Fibroblast of upper back skin (primary cell): Measurements from ENCODE around the gene PHF2.
"Not testable (repeated sequence)": the region's sequence is repeated elsewhere in the genome, so short reads cannot be mapped to it uniquely, and the experiment has no call there.

Source experiments
- DNase-seq: peaks from one replicate; pipeline ENCODE4 v3.0.0-alpha.2; 2013

Gene PHF2

DNA sequence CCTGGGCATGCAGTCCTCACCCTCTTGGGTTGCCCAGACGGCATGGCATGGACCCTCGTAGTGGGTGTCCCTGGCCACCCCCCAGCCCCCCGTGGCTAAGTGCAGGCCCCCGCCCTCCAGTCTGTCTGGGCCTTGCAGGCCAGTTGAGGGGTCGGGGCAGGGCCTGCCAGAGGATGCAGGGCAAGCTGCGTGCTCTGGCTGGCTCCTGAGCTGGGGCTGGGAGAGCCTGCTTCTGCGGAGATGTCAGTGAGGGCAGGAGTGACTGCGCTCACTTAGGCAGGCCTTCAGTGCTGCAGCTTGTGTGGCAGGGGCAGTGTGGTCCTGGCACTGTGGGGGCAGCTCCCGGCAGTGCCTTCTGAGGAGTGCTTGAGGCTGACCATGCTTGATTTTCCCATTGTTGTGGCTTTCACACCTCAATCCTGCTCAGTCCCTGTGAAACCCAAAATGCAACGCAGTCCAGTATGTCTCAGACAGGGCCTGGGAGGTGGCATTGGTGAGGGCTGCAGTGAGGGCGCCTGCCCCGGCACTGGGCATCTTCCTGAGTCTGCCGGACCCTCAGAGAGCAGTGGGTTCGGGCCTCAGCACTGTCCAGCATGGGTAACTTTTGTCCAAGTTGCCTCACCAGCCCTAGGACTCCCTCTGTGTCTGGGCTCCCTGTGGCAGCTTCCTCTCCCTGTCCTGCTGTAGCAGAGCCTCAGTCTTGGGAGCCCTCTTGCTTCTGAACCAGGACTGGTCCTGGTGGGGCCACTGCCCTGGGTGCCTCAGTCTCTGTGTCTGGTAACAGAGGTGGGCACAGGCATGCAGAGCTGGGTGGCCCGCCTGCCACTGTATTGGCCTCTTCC, 93.0 kb downstream of the PHF2 start:
- no peak for DNase-seq

DNA sequence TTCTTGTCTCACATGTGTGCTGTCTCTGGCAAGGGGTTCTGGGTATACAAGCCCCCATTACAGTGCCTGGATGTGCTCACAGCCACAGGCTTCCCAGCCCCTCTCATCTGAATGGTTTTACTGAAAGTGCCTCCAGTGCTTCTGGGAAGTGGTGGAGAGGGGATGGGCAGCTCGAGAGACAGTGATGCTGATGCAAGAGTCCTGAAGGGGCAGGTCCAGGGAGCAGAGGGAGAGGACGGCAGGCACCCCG, 93.5 kb downstream of the PHF2 start:
- DNase-seq: no peak

DNA sequence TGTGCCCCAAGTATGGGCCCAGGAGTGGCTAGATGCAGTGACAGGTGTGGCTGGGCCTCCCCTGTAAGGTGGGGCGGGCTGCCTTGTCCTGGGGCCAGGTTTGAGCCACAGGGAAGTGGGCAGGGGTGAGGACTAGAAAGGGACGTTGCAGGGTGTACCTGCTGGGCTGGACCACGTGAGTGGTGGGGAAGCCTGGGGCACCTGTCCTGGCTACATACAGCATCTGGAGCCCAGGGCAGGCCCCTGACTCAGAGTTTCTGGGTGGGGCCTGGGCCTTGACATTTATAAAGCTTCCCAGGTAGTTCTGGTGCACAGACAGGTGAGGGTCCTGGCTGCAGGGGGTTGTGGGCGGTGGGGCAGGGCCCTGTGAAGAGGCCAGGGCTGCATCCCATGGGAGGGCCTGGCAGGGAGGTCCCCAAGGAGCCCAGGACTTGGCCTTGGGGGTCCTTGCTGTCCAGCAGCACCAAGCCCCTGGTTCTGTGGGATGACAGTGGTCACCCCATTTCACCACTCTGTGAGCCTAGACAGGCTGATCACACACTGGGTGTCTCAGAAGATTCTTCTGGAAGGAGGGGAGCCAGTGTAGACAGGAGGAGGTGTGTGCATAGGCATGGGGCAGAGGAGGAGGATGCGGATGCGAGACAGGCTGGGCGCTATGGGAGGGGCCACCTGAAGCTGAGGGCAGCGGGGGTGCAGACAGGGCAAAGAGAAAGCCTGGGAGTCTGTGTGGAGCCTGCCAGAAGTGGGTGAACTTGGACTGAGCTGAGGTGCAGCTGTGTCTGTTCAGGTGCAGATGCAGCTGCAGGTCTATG, 94.0 kb downstream of the PHF2 start:
- DNase-seq: peak; percentile 44

DNA sequence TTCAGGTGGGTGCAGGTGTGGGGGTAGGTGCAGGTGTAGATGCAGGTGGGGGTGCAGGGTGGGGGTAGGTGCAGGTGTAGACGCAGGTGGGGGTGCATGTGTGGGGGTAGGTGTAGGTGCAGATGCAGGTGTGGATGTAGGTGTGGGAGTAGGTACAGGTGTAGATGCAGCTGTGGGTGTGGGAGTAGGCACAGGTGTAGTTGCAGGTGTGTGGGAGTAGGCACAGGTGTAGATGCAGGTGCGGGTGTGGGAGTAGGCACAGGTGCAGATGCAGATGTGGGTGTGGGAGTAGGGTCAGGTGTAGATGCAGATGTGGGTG, 94.6 kb downstream of the PHF2 start:
- no peak for DNase-seq

DNA sequence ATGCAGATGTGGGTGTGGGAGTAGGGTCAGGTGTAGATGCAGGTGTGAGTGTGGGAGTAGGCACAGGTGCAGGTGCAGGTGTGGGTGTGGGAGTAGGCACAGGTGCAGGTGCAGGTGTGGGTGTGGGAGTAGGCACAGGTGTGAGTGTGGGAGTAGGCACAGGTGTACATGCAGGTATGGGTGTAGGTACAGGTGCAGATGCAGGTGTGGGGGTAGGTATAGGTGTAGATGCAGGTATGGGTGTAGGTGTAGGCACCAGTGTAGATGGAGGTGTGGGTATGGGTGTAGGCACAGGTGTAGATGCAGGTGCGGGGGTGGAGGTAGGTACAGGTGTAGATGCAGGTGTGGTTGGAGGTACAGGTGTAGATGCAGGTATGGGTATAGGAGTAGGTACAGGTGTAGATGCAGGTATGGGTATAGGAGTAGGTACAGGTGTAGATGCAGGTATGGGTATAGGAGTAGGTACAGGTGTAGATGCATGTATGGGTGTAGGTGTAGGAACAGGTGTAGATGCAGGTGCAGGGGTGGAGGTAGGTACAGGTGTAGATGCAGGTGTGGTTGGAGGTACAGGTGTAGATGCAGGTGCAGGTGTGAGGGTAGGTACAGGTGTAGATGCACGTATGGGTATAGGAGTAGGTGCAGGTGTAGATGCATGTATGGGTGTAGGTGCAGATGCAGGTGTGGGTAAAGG, 96.1 kb downstream of the PHF2 start:
- not testable (repeated sequence) for DNase-seq

DNA sequence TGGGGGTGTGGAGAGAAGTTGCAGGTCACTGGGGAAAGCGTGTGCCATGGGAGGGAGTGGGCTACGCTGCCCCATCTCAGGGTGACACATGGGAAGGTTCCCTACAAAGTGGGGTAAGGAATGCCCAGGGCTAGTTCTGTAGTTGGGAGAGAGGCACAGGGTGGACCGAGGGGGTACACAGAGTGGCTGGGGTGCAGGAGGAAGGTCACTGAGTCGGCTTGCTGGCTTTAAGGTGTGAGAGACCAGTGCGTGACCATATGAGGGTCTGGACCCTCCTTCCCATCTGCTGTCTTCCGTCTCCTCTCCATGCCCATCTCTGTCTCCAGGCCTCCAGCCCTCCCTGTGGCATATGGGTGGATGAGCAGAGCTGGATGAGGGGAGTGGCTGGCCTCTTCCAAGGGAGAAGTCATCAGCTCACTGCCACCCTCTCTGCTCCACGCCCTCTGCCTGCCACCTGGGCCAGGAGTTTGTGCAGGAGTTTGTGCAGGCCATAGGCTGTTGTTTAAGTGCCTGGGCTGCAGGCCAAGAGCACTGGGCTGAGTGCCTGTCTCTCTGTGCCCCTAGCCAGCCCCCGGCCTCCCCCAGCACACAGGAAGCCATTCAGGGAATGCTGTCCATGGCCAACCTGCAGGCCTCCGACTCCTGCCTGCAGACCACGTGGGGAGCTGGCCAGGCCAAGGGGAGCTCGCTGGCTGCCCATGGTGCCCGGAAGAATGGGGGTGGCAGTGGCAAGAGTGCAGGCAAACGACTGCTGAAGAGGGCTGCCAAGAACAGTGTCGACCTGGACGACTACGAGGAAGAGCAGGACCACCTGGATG, 96.8 kb downstream of the PHF2 start:
- peak; percentile 16 for DNase-seq

DNA sequence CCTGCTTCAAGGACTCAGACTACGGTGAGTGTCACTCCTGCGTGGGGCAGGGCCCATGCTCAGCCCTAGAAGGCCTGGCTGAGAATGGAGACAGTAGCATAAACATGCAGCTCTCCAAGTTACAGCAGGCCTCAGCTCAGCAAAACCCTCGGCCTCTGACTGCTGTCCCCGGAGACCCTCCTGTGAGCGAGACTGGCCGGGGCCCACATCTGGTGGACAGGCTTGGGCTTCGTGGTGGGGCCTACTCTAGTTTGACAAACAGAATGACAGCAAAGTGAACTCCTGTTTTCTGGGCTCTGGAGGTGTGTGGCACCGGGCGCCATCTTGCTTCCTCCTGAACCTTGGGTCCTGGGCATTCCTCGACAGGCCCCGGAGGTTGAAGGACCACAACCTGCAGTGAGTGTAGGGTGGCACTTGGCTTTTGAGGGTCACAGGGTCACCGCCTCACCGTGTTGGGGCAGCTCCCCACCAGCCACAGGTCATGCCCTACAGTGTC, 97.5 kb downstream of the PHF2 start:
- no peak for DNase-seq

DNA sequence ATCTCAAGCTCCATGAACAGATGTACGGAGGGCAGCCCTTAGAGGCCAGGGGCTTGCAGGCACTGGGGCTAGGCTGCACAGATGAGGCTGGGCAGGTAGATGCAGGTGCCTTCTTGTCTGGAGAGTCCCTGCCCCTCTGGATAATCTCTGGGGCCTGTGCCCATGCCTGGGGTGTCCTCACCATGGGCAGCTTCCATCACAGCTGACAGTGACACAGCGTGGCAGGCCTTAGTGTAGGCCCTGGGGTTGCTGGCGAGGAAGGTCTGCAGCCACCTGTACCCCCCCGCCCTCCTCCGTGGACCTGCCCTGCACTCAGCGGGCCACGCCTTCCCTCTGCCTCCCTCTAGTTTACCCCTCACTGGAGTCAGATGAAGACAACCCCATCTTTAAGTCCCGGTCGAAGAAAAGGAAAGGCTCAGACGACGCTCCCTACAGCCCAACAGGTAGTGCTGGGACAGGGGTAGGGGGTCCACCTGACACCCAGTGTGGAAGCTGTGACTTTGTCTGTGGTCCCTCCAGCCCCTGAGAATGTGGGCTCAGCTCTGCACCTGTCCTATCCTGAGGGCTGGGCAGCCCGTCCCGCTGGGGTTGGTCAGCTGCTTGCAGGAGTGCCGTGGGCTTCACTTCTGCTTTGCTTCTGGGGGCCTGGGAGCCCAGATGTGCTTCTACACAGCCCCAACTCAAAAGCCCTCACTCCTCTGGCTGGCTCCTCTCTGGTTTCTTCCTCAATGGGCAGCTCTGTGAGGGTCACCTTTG, 98.4 kb downstream of the PHF2 start:
- no peak for DNase-seq

DNA sequence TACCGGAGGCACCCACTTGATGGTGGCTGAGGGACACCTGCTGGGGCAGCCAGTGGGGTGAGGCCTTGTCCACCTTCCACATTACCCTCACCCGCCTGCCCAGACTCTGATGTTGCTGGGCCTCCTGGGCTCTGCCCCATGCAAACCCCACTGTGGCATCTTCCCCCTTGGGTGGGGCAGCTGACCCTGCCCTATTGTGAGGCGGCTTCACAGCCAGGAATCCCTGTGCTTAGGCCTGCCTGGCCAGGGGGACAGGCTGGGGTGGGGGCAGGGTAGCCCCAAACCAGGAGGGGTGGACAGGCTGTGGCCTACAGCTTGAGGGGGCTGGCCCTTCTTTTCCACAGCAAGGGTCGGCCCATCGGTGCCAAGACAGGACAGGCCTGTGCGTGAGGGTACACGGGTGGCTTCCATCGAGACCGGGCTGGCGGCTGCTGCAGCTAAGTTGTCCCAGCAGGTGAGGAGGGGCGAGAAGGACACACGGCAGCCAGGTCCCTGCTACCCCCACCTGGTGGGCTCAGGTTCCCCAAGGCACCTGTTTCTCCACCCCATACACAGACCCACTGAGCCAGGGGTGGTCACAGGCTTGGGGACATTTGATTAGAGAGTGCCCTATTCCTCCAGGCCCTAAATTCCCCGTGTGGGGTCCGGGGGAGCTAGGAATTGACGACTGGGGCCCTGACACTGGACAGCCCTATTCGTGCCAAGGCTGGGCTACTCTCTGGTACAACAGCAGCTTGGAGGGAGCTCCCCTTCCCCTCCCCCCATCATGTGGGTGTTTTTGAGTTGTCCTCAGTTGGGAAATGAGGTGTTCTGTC, 99.2 kb downstream of the PHF2 start:
- no peak for DNase-seq

DNA sequence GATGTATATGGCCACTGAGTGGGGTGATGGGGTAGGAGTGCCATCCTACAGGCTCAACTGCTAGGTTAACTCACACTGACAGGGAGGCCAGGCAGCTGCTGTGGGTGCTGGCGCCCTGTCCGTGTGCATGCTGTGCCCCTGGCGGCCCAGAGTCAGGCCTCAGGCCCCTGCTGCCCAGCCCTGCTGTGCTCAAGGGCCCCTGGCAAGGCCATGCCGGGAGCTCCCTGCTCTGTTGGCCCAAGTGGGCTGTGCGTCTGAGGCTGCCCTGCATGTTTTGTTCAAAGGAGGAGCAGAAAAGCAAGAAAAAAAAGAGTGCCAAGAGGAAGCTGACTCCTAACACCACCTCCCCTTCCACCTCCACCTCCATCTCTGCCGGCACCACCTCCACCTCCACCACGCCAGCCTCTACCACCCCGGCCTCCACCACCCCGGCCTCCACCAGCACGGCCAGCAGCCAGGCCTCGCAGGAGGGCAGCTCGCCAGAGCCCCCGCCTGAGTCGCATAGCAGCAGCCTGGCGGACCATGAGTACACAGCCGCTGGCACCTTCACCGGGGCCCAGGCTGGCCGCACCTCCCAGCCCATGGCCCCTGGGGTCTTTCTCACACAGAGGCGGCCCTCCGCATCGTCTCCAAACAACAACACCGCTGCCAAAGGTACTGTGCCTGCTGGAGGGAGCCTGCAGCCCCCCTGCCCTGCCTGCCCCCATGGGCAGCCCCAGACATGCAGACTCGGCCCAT, 100.1 kb downstream of the PHF2 start:
- no peak for DNase-seq

DNA sequence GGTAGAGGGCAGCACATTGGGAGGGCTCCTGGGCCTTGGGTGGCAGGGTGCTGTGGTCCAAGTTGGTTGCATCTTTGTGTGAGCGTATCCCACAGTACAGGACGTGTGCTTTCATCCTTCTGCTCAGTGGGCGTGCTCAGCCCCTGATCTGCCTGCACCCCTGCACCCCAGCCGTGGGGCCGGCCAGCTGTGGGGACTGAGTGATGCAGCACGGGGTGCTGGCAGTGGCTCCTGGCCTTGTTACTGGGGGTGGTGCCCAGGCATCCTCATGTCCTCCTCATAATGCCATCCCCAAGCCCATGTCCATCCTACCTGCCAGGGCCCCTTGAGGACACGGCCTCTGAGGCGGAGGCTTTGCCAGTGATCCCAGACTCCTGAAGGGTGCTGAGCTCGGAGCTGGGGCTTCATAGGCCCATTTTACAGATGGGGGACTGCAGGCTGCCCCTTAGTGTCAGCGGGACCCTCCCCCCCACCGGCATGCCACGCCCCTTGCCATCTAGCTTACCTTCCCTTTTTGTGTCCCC, 100.7 kb downstream of the PHF2 start:
- no peak for DNase-seq

DNA sequence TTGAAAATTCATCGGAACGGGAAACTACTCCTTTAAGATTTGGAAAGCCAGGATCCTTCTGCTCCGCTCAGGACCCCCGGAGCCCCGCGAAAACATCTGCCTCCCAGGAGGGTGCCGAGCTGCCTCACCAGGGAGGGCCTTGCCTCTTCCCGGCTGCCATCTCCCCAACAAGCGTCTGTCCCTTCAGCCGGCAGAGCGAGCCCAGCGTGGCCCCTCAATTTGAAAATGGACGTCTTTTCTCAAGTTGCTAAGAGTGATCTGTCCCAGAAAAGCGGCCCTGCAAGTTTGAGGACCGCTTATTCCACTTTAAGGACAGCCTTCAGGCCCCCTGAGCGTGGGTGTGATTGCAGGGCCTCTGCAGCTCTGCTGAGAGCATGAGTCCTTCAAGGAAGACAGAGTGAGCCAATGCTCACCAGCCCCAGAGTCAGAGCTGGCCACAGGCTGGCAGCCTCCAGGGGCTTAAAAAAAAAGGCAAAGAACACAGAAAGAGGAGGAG, 101.3 kb downstream of the PHF2 start:
- no peak for DNase-seq

DNA sequence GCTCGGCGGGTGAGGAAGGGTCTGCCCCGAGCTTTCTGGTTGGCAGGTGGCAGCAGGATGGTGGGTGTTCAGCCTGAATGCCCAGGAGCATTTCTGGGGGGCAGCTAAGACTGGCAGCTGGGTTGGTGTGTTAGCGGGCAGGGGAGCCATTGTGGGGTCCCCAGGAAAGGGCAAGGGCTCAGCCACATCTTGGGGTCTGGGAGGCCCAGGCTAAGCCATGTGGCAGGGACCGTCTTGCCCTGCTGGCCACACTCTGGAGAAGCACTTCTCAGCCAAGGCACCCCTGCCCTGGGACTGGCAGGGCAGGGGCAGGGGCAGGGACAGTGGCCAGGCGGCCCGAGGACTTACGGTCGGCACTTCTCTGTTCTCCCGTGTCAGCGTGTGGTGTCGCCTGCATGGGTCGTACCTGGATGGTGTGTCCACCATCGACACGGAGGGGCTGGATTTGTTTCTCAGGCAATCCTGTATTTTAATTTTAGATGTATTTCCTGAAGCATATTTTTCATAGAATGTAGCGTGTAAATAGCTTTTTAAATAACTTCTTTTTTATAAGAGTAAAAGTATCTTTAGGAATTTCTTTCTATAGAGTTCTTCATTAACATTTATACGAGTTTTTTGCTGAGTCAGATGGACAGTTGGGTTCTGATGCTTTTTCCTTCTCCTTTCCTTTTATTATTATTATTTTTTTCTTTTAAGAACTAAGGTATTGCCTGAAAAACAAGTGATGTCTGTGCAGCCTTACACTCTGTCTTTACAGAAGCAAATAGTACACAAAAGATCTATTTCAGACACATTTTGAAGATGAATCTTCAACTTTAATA, 102.0 kb downstream of the PHF2 start:
- DNase-seq: no peak

DNA sequence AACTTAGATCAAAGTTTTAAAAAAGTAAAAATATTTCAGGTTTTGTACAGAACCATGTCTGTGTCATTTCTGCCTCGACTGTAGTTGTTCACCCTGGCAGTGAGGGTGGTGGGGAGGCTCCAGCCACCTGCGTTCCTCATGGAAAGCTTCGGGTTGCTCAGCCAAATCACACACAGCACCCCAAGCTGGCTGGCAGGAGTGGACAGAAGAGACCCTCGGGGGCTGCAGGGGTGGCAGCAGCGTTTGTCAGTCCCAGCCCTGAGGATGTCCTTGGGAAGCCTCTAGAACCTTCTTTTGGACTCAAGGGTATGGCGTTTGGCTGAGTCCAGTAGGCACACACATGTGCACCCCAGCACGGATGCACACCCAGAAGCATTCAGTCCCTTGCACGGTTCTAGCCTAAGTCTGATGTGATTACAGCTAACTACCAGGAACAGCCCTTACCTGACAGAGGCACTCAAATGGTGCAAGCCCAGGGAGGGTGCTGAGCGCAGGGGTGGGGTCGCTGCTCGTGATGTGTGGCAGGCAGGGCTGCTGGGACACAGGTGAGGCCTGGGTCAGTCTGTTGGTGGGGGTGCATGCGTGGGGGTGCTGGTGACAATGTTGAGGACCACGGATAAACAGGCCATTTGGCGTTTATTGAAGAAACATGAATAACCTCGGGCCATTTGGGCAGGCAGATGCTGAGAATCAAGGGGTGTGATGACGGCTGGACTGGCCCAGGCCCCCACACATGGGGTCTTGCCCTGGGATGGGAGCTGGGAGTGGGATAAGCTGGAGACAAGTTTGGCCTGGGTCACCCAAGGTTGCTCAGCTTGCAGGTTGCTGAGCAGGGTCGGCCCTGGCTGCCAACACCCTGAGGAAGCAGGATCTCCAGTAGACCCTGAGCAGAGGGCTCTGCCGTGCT, 103.4 kb downstream of the PHF2 start:
- no peak for DNase-seq

DNA sequence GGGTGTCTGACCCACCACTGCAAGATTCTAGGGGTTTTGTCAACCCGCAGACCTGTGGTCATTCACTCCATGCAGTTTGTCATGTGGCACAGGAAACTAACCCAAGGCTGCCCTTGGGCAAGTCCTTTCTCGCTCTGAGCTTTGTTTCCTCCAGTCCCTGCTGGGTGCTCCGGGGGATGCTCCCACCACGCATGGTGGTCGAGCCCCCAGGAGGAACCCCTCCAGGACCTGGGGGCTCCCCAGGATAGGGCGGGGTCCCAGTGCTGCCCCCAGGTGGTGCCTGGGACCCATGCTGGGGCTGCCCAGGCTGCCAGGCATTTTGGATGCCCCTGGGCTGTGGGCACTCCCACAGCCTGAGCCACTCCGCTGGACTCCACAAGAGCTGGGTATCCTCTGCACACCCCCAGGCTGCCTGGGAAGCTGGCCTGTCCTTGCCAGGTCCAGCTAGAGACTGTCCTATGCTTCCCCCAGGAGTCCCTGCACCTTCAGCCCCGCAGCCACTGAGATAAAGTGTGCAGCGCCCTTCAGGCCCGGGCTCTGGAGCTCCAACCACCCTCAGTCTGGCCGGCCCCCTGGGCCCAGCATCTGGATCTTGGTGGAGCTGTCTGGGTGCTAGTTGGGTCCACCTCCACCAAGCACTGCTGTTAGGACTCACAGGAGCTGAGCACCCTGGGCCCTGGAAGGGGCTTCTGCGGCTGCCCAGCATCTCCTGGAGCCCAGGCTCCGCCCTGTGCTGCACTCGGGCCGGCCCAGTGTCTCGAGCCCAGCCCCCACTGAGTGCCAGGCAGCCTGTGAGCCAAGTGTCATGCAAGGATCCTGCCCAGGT, 104.3 kb downstream of the PHF2 start:
- no peak for DNase-seq

DNA sequence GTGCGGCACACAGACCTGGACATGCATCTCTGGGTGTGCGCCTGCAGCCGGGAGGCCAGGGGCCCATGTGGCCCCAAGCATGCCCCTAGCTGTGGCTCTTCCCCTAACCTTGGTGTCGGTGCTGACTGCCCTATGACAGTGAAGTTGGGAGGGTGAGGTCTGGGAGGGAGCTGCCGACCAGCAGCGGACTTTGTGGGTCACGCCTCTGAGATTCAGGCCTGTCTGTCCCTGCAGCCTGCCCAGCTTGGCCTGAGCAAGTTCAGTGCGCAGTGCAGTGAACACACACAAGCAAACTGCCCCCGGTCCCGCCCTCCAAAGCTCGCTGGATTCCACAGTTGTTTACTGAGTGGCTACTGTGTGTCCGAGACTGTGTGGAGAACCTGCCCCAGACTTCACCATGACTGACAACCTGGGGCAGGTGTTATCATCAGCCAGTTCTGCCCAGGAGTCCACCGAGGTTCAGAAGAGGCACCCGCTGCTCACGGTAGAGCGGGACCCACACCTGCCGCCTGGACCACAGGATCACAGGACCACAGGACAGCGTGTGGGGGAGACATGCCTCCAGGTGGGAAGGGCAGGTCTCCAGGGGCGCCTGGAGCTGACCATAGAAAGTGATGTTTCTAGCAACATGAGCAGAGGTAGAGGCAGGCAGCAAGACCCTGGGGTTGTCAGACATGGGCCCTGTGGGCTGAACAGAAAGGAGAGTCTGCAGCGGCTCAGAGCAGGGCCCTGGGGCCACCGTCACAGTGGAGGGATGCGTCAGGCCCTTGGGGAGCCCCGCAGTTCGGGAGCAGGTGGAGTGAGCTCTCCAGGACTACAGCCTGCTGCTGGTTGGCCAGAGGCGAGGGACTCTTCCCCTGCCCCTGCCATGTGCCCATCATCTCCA, 105.1 kb downstream of the PHF2 start:
- DNase-seq: no peak
